Measurements from ENCODE around the gene PPP1R9B.

Gene PPP1R9B

DNA sequence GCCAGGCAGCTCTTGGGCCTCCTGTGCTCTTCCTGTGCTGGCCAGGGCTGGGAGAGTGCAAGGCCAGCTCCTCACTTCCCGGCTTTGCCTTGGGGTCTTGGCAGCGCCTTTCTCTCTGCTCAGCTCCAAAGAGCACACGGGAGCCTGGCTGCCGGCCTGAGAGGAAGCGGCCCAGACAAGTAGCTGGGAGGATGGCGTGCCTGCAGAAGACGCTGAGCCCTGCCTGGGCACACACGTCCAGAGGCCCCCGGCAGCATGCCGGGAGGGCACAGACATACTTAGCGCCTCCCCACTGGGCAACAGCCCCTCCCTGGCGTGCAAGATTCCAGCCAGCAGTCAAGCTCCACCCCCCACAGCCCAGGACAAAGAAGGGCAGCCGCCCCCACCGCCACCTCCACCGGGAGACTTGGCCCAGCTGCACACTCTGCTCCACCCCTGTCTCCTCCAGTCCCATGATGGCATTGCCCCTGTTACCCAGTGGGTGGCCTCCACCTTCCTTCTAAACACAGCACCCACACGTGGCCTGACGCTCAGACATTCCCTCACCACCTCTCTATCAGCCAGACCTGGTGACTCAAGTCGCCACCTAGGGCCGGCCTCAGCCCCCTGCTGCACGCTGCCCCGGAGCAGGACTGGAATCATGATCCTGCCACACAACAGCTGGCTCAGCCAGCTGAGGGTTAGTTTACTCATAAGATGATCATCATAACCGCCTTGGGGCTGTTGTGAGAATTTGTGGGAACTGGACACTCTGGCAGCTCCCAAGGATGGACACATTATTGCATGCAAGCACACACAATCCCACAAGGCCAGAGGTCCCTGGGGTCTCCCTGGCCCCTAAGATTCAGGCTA is 27.7 kb upstream of the PPP1R9B start:
- Histone ChIP-seq H3K4me3 (no peak overlapping the region), H3K9me3 (ENCODE audit: low read depth, low read length) (no peaks in the 10 kb centered on the region), H3K36me3 (ENCODE audit: insufficient read depth, low read length) (no peaks in the 10 kb centered on the region), H3K27ac (no peak overlapping the region), H3K9ac (ENCODE audit: insufficient read length) (no peak overlapping the region)
- no peak for DNase-seq (ENCODE audit: low read depth, low spot score)
- TF ChIP-seq FOXP2 (optimal IDR thresholded peaks at IDR 0.05; ENCODE audit: control extremely low read depth, extremely low read length, insufficient read depth) (no peak), EZH2 (IDR thresholded peaks at IDR 0.05) (no peak), POLR2AphosphoS5 (IDR thresholded peaks at IDR 0.05; ENCODE audit: borderline replicate concordance, low read depth, low read length) (no peak)

DNA sequence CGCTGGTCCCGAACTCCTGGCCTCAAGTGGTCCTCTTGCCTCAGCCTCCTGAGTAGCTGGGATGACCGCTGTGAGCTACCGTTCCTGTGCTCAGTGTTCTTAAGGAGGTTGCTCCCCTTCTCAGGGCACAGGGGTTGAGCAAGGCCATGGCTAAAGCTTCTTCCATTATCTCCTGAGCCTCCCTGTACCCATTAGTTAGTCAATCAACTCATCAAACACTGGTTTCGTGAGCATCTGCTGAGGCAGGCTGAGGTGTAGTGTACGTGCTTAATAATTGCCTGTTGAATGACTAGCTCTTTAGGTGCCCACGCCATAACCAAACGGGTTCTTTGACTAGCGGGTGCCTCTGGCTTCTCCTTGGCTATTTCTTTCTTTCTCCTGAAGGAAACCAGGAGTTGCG is 27.0 kb upstream of the PPP1R9B start:
- H3K4me3 ChIP-seq = no peak overlapping the region
- no peak for TF ChIP-seq FOXP2 (optimal IDR thresholded peaks at IDR 0.05; ENCODE audit: control extremely low read depth, extremely low read length, insufficient read depth)
- TF ChIP-seq EZH2 (IDR thresholded peaks at IDR 0.05) = no peak
- TF ChIP-seq POLR2AphosphoS5 (IDR thresholded peaks at IDR 0.05; ENCODE audit: borderline replicate concordance, low read depth, low read length) = no peak
- DNase-seq (ENCODE audit: low read depth, low spot score) = no peak
- no peak overlapping the region for H3K27ac ChIP-seq
- no peaks in the 10 kb centered on the region for H3K9me3 ChIP-seq (ENCODE audit: low read depth, low read length)
- no peak overlapping the region for H3K9ac ChIP-seq (ENCODE audit: insufficient read length)
- H3K36me3 ChIP-seq (ENCODE audit: insufficient read depth, low read length) = no peaks in the 10 kb centered on the region

DNA sequence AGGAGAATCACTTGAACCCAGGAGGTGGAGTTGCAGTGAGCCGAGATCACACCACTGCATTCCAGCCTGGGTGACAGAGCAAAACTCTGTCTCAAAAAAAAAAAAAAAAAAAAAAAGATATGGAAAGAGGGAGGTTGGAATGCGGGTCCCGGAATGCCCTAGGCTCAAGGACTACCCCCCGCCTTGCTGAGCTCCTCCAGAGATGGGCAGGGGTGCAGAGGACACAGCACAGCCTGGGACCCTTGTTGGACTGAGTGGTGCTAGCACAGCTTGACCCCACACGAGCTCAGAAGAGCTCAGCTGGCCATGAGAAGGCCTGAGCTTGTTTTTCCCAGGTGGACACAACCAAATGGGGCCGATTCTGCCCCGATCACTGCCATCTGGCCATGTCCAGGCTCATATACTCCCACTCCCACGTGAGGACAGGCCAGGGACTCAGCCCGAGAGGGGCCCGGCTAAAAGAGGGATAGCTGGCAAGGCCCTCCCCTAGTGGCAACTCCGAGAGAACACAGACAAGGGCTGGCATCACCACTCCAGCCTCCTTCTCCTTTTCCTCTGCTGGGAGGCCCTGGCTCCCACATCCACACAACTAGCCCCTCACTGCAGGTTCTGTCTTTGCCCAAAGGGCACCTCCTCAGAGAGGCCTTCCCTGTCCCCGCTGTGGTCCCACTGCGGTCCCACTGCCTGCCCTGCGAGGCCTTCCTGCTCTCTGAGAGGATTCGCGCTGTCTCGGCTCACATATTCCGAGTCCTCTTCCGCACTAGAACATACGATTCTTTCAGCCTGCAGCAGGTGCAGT is 26.3 kb upstream of the PPP1R9B start:
- TF ChIP-seq EZH2 (IDR thresholded peaks at IDR 0.05) (no peak), POLR2AphosphoS5 (IDR thresholded peaks at IDR 0.05; ENCODE audit: borderline replicate concordance, low read depth, low read length) (no peak), FOXP2 (optimal IDR thresholded peaks at IDR 0.05; ENCODE audit: control extremely low read depth, extremely low read length, insufficient read depth) (no peak)
- DNase-seq (ENCODE audit: low read depth, low spot score) = no peak
- no peak overlapping the region for H3K9ac ChIP-seq (ENCODE audit: insufficient read length)
- no peak overlapping the region for H3K4me3 ChIP-seq
- no peaks in the 10 kb centered on the region for H3K36me3 ChIP-seq (ENCODE audit: insufficient read depth, low read length)
- no peak overlapping the region for H3K27ac ChIP-seq
- H3K9me3 ChIP-seq (ENCODE audit: low read depth, low read length) = no peaks in the 10 kb centered on the region

GRCh38 chr17:50175035-50175807 is 24.7 kb upstream of the PPP1R9B start:
- H3K27ac ChIP-seq = no peak overlapping the region
- H3K9ac ChIP-seq (ENCODE audit: insufficient read length) = no peak overlapping the region
- no peaks in the 10 kb centered on the region for H3K9me3 ChIP-seq (ENCODE audit: low read depth, low read length)
- no peak overlapping the region for H3K4me3 ChIP-seq
- no peaks in the 10 kb centered on the region for H3K36me3 ChIP-seq (ENCODE audit: insufficient read depth, low read length)
- no peak for DNase-seq (ENCODE audit: low read depth, low spot score)
- TF ChIP-seq EZH2 (IDR thresholded peaks at IDR 0.05) (no peak), POLR2AphosphoS5 (IDR thresholded peaks at IDR 0.05; ENCODE audit: borderline replicate concordance, low read depth, low read length) (no peak), FOXP2 (optimal IDR thresholded peaks at IDR 0.05; ENCODE audit: control extremely low read depth, extremely low read length, insufficient read depth) (no peak)

GRCh38 chr17:50174444-50174843 is 24.0 kb upstream of the PPP1R9B start:
- no peaks in the 10 kb centered on the region for H3K36me3 ChIP-seq (ENCODE audit: insufficient read depth, low read length)
- no peak overlapping the region for H3K9ac ChIP-seq (ENCODE audit: insufficient read length)
- no peak overlapping the region for H3K4me3 ChIP-seq
- no peak overlapping the region for H3K27ac ChIP-seq
- no peaks in the 10 kb centered on the region for H3K9me3 ChIP-seq (ENCODE audit: low read depth, low read length)
- no peak for DNase-seq (ENCODE audit: low read depth, low spot score)
- TF ChIP-seq FOXP2 (optimal IDR thresholded peaks at IDR 0.05; ENCODE audit: control extremely low read depth, extremely low read length, insufficient read depth) = no peak
- TF ChIP-seq EZH2 (IDR thresholded peaks at IDR 0.05) = no peak
- no peak for TF ChIP-seq POLR2AphosphoS5 (IDR thresholded peaks at IDR 0.05; ENCODE audit: borderline replicate concordance, low read depth, low read length)

GRCh38 chr17:50173335-50173941 is 23.0 kb upstream of the PPP1R9B start:
- H3K36me3 ChIP-seq (ENCODE audit: insufficient read depth, low read length) = no peaks in the 10 kb centered on the region
- H3K9ac ChIP-seq (ENCODE audit: insufficient read length) = no peak overlapping the region
- H3K4me3 ChIP-seq = no peak overlapping the region
- TF ChIP-seq EZH2 (IDR thresholded peaks at IDR 0.05) (no peak), FOXP2 (optimal IDR thresholded peaks at IDR 0.05; ENCODE audit: control extremely low read depth, extremely low read length, insufficient read depth) (no peak), POLR2AphosphoS5 (IDR thresholded peaks at IDR 0.05; ENCODE audit: borderline replicate concordance, low read depth, low read length) (no peak)
- no peak for DNase-seq (ENCODE audit: low read depth, low spot score)
- no peak overlapping the region for H3K27ac ChIP-seq
- no peaks in the 10 kb centered on the region for H3K9me3 ChIP-seq (ENCODE audit: low read depth, low read length)

- no peak for TF ChIP-seq POLR2AphosphoS5 (IDR thresholded peaks at IDR 0.05; ENCODE audit: borderline replicate concordance, low read depth, low read length)
- no peak for TF ChIP-seq EZH2 (IDR thresholded peaks at IDR 0.05)
- Histone ChIP-seq H3K4me3 (no peak overlapping the region), H3K36me3 (ENCODE audit: insufficient read depth, low read length) (no peaks in the 10 kb centered on the region), H3K27ac (no peak overlapping the region), H3K9me3 (ENCODE audit: low read depth, low read length) (no peaks in the 10 kb centered on the region), H3K9ac (ENCODE audit: insufficient read length) (no peak overlapping the region)
- DNase-seq (ENCODE audit: low read depth, low spot score) = no peak
Observed at GRCh38 chr17:50172936-50173334, 22.5 kb upstream of the PPP1R9B start.
